IMR-90 (cell line): Measurements from ENCODE around the gene CLBA1. TPM values are rescaled to one million over a fixed set of nuclear protein-coding genes. Genes with fewer than 3 reads are reported as not detected.

Experiments used
- ATAC-seq: fragments of 200-7000 bp; cut with Tn5 transposase; 2 replicates; pipeline ENCODE4 v1.9.1; 2020; ENCODE audit warnings: low read depth, mild to moderate bottlenecking, moderate library complexity
- BruUV-seq: library from RNA; stranded (reverse); fragments of 400-500 nt; replicated peaks from 2 replicates; lab custom pipeline; 2021; lab: Mats Ljungman, UMichigan
- CTCF ChIA-PET: fragments of 300-600 bp; formaldehyde crosslinking; extraction: SDS; loops from one replicate; lab custom pipeline; 2021; ENCODE audit warnings: antibody characterized with exemption; lab: Yijun Ruan, JAX
- POLR2A ChIA-PET: fragments of 300-600 bp; sonication (Branson Sonifier 250); formaldehyde crosslinking; loops from one replicate; lab custom pipeline; 2022; ENCODE audit warnings: antibody characterized with exemption; ENCODE audit not compliant: unreplicated experiment; lab: Charles Lee
- DNase-seq: peaks from one replicate; pipeline ENCODE4 v3.0.0; 2013
- H2AFZ ChIP-seq: replicated peaks from 2 replicates; pipeline ENCODE3; 2013; ENCODE audit warnings: low read length, mild to moderate bottlenecking; ENCODE audit not compliant: poor library complexity
- H2AK5ac ChIP-seq: 2 replicates; pipeline ENCODE4 v1.6.1; 2013; ENCODE audit warnings: low read depth, low read length, inconsistent platforms
- H2AK9ac ChIP-seq: replicated peaks from 2 replicates; pipeline ENCODE3; 2013; ENCODE audit warnings: mild to moderate bottlenecking, low read depth, low read length, moderate library complexity; ENCODE audit not compliant: poor library complexity
- H2BK120ac ChIP-seq: 2 replicates; pipeline ENCODE4 v1.6.1; 2013; ENCODE audit warnings: low read depth, low read length, inconsistent platforms
- H2BK15ac ChIP-seq: 3 replicates; pipeline ENCODE4 v1.6.1; 2013; ENCODE audit warnings: low read depth, low read length, inconsistent platforms
- H2BK20ac ChIP-seq: 2 replicates; pipeline ENCODE4 v1.6.1; 2013; ENCODE audit warnings: low read depth, mild to moderate bottlenecking, inconsistent platforms, low read length, moderate library complexity
- H2BK5ac ChIP-seq: 2 replicates; pipeline ENCODE4 v1.6.1; 2013; ENCODE audit warnings: mild to moderate bottlenecking, low read depth, low read length, inconsistent platforms; ENCODE audit not compliant: poor library complexity, severe bottlenecking
- H3K14ac ChIP-seq: replicated peaks from 2 replicates; pipeline ENCODE4 v1.6.1; 2013; ENCODE audit warnings: low read depth, low read length, inconsistent platforms
- H3K18ac ChIP-seq: 2 replicates; pipeline ENCODE4 v1.6.1; 2013; ENCODE audit warnings: low read depth, low read length, control low read depth
- H3K23ac ChIP-seq: 2 replicates; pipeline ENCODE4 v1.6.1; 2013; ENCODE audit warnings: low read depth, low read length, inconsistent platforms
- H3K27ac ChIP-seq: 2 replicates; pipeline ENCODE4 v1.5.1; 2013; ENCODE audit warnings: mild to moderate bottlenecking, control low read depth, low read length; ENCODE audit not compliant: insufficient read depth
- H3K27me3 ChIP-seq: 2 replicates; pipeline ENCODE4 v1.6.1; 2013; ENCODE audit warnings: low read length; ENCODE audit not compliant: control insufficient read depth, insufficient read depth
- H3K36me3 ChIP-seq: 2 replicates; pipeline ENCODE4 v1.6.1; 2013; ENCODE audit warnings: low read length, mixed read lengths; ENCODE audit not compliant: control insufficient read depth, insufficient read depth
- H3K4ac ChIP-seq: 2 replicates; pipeline ENCODE4 v1.6.1; 2013; ENCODE audit warnings: low read depth, low read length, inconsistent platforms
- H3K4me1 ChIP-seq: 2 replicates; pipeline ENCODE4 v1.6.1; 2013; ENCODE audit warnings: low read length, mixed read lengths; ENCODE audit not compliant: control insufficient read depth, insufficient read depth
- H3K4me2 ChIP-seq: 2 replicates; pipeline ENCODE4 v1.6.1; 2013; ENCODE audit warnings: low read depth, mild to moderate bottlenecking, control low read depth, low read length, moderate library complexity
- H3K4me3 ChIP-seq: 2 replicates; pipeline ENCODE4 v1.5.1; 2013; ENCODE audit warnings: low read depth, mild to moderate bottlenecking, control low read depth, low read length, moderate library complexity; ENCODE audit not compliant: insufficient read depth
- H3K56ac ChIP-seq: 2 replicates; pipeline ENCODE4 v1.6.1; 2013; ENCODE audit warnings: low read length, inconsistent platforms; ENCODE audit not compliant: insufficient read depth; ENCODE audit errors: extremely low read depth
- H3K79me1 ChIP-seq, 2 experiments: 2 replicates each; pipeline ENCODE4 v1.6.1; 2013; ENCODE audit warnings: low read length in 2 of 2, inconsistent platforms in 1 of 2, low read depth in 1 of 2
- H3K9ac ChIP-seq: 2 replicates; pipeline ENCODE4 v1.6.1; 2013; ENCODE audit warnings: low read depth, low read length, control low read depth
- H3K9me1 ChIP-seq: 2 replicates; pipeline ENCODE4 v1.6.1; 2013; ENCODE audit warnings: low read length, inconsistent platforms; ENCODE audit not compliant: insufficient read depth
- H3K9me3 ChIP-seq: 2 replicates; pipeline ENCODE4 v1.6.1; 2013; ENCODE audit warnings: low read length; ENCODE audit not compliant: control insufficient read depth, insufficient read depth
- H4K20me1 ChIP-seq: 2 replicates; pipeline ENCODE4 v1.6.1; 2013; ENCODE audit warnings: low read length, inconsistent platforms; ENCODE audit not compliant: insufficient read depth
- H4K5ac ChIP-seq: 2 replicates; pipeline ENCODE4 v1.6.1; 2013; ENCODE audit warnings: mild to moderate bottlenecking, low read depth, low read length, control low read depth
- H4K8ac ChIP-seq, 2 experiments: 2 replicates each; pipeline ENCODE4 v1.6.1; 2013; ENCODE audit warnings: low read depth in 2 of 2, low read length in 2 of 2, control low read depth in 1 of 2, inconsistent platforms in 1 of 2
- H4K91ac ChIP-seq: 2 replicates; pipeline ENCODE4 v1.6.1; 2013; ENCODE audit warnings: low read depth, low read length, inconsistent platforms; ENCODE audit not compliant: insufficient read depth
- BHLHE40 ChIP-seq: fragments of 150-350 bp; IDR thresholded peaks from 2 replicates; pipeline ENCODE4 v1.6.1; 2016; ENCODE audit warnings: mild to moderate bottlenecking, low read depth, low read length
- CEBPB ChIP-seq: IDR thresholded peaks from 2 replicates; pipeline ENCODE4 v1.6.1; 2012; ENCODE audit warnings: low read depth, low read length, improper control_type of control experiment
- CTCF ChIP-seq: conservative IDR thresholded peaks from 2 replicates; pipeline ENCODE4 v1.5.1; 2012; ENCODE audit warnings: mild to moderate bottlenecking, low read depth, low read length, improper control_type of control experiment
- MAZ ChIP-seq: IDR thresholded peaks from 2 replicates; pipeline ENCODE4 v1.6.1; 2012; ENCODE audit warnings: low read depth, mild to moderate bottlenecking, low read length, improper control_type of control experiment, moderate library complexity, borderline replicate concordance
- MXI1 ChIP-seq: IDR thresholded peaks from 2 replicates; pipeline ENCODE4 v1.6.1; 2012; ENCODE audit warnings: low read depth, mild to moderate bottlenecking, low read length, moderate library complexity, borderline replicate concordance
- POLR2A ChIP-seq: IDR thresholded peaks from 2 replicates; pipeline ENCODE4 v1.6.1; 2012; ENCODE audit warnings: mild to moderate bottlenecking, low read depth, low read length
- RAD21 ChIP-seq: IDR thresholded peaks from 2 replicates; pipeline ENCODE4 v1.6.1; 2012; ENCODE audit warnings: low read length, improper control_type of control experiment
- RCOR1 ChIP-seq: IDR thresholded peaks from 2 replicates; pipeline ENCODE4 v1.6.1; 2012; ENCODE audit warnings: mild to moderate bottlenecking, low read length, improper control_type of control experiment; ENCODE audit not compliant: insufficient replicate concordance
- RFX5 ChIP-seq: IDR thresholded peaks from 2 replicates; pipeline ENCODE4 v1.8.0; 2012; ENCODE audit warnings: low read depth, mild to moderate bottlenecking, low read length, moderate library complexity
- USF2 ChIP-seq: fragments of 150-350 bp; IDR thresholded peaks from 2 replicates; pipeline ENCODE4 v1.6.1; 2017; ENCODE audit warnings: mild to moderate bottlenecking, antibody characterized with exemption, low read length, low read depth
- WGBS, 2 experiments: methylation state at CpG; one replicate each; pipeline versions ENCODE4 v1.1.5 to v1.1.7; 2013; ENCODE audit warnings: missing lambda C conversion rate in 2 of 2; ENCODE audit not compliant: insufficient read length in 1 of 2; ENCODE audit errors: extremely low coverage in 2 of 2; 5-methylcytosine and 5-hydroxymethylcytosine counted together
- dilution Hi-C: fragments of 300-500 bp; cut with HindIII; formaldehyde crosslinking; loops from one replicate; pipeline ENCODE4 v1.14.3; 2018; ENCODE audit warnings: low sequenced_read_pairs; ENCODE audit not compliant: unreplicated experiment
- in situ Hi-C: fragments of 300-500 bp; cut with MboI; formaldehyde crosslinking; loops from 3 replicates; pipeline ENCODE4 v1.14.3; 2019; ENCODE audit warnings: low sequenced_read_pairs, inconsistent platforms, mixed read lengths
- intact Hi-C: fragments of 100-400 bp; cut with micrococcal nuclease; formaldehyde crosslinking; loops from 2 replicates; pipeline ENCODE4 v1.10.0; 2022
- polyA plus RNA-seq, 3 experiments: library from polyadenylated mRNA; depleted of rRNA; stranded (reverse); fragments of >200 nt; gene quantifications; 2 replicates each; pipeline ENCODE4 v1.2.3, GENCODE V29; 2012; ENCODE audit warnings: low replicate concordance in 1 of 3
- total RNA-seq: library from RNA; depleted of rRNA; stranded (reverse); fragments of >200 nt; gene quantifications from 2 replicates; pipeline ENCODE4 v1.2.3, GENCODE V29; 2012

Gene CLBA1
- total and polyA plus RNA-seq, 2 of the 4 experiments (the other 2 are of a cell fraction), result 2.7 to 6.2 TPM

GRCh38 chr14:105014631-105015030, 29.0 kb downstream of the CLBA1 start:
- no TSS peak for BruUV-seq
- dilution Hi-C loops (no loop called here), in situ Hi-C loops (no loop called here), intact Hi-C loops (no loop called here)
- H3K9ac ChIP-seq, result 0 out of 2 replicates have a peak overlapping the region, but pooled peaks have one; percentile 16
- peak overlapping the region; percentile 60; the same call in 1 of the 2 replicates for H4K5ac ChIP-seq
- peak overlapping the region in 1 of 2 experiments; percentile 74; a peak in 2 of 4 replicates for H4K8ac ChIP-seq
- H3K18ac ChIP-seq, result no peak overlapping the region
- no CpG with 5 or more reads among the region's 4 CpGs for WGBS, 2 experiments
- H3K36me3 ChIP-seq, result peaks cover 20% of the 10 kb centered on the region
- no peak for TF ChIP-seq RCOR1
- TF ChIP-seq MAZ, result no peak
- TF ChIP-seq BHLHE40, result no peak
- no peak for TF ChIP-seq RAD21
- TF ChIP-seq RFX5, result no peak
- TF ChIP-seq CEBPB, result no peak
- no peak for TF ChIP-seq USF2
- no peak for TF ChIP-seq POLR2A
- TF ChIP-seq MXI1, result no peak
- no peak for TF ChIP-seq CTCF
- H4K91ac ChIP-seq, result no peak overlapping the region
- no peak overlapping the region for H2AK5ac ChIP-seq
- POLR2A ChIA-PET, result no interaction called here
- ATAC-seq, result no peak; the same call in 1 of the 2 replicates
- H2BK5ac ChIP-seq, result no peak overlapping the region
- H4K20me1 ChIP-seq, result peaks cover 85% of the 10 kb centered on the region
- 0 out of 2 replicates have a peak overlapping the region, but pooled peaks have one; percentile 16 for H3K4ac ChIP-seq
- no peak overlapping the region for H3K4me3 ChIP-seq
- no peaks in the 10 kb centered on the region for H3K27me3 ChIP-seq
- peak overlapping the region; percentile 79 for H2AK9ac ChIP-seq
- H3K4me1 ChIP-seq, result peaks cover 30% of the 10 kb centered on the region
- no peak overlapping the region for H2BK120ac ChIP-seq
- H3K9me3 ChIP-seq, result no peaks in the 10 kb centered on the region
- H3K79me1 ChIP-seq, result peaks cover 11 to 52% of the 10 kb centered on the region in 2 experiments
- no peak overlapping the region for H2BK20ac ChIP-seq
- no peak for DNase-seq
- H2BK15ac ChIP-seq, result no peak overlapping the region
- CTCF ChIA-PET, result no interaction called here
- H3K9me1 ChIP-seq, result peaks cover 30% of the 10 kb centered on the region
- no peak overlapping the region for H3K27ac ChIP-seq
- no peak overlapping the region for H3K56ac ChIP-seq
- peak overlapping the region; percentile 42; the same call in 1 of the 2 replicates for H3K14ac ChIP-seq
- no peak overlapping the region for H2AFZ ChIP-seq
- peak overlapping the region; percentile 92 for H3K4me2 ChIP-seq
- peak overlapping the region; percentile 86 for H3K23ac ChIP-seq
